ENCODE data around the gene ZNRF2.
A peak's percentile ranks its signal among the peaks of the same experiment; 100 is the strongest.

The ZNRF2 gene

GRCh38 chr7:30268586-30268985, 15.8 kb upstream of the ZNRF2 start:
- no peak for DNase-seq (ENCODE audit: low read depth in 1 of 2, low spot score in 1 of 2)
- in situ Hi-C loops (cut with HindIII; ENCODE audit: low pct_unique_long_range_greater_than_20kb, low sequenced_read_pairs): no loop called here
- no peak for TF ChIP-seq JUND (IDR thresholded peaks at IDR 0.05; ENCODE audit: low read depth)

- no peak for TF ChIP-seq JUND (IDR thresholded peaks at IDR 0.05; ENCODE audit: low read depth)
- in situ Hi-C loops (cut with HindIII; ENCODE audit: low pct_unique_long_range_greater_than_20kb, low sequenced_read_pairs): no loop called here
- peak in 1 of 2 experiments; percentile 55 for DNase-seq (ENCODE audit: low read depth in 1 of 2, low spot score in 1 of 2)
Observed at GRCh38 chr7:30269490-30269889, 14.9 kb upstream of the ZNRF2 start.

- no peak for TF ChIP-seq JUND (IDR thresholded peaks at IDR 0.05; ENCODE audit: low read depth)
- in situ Hi-C loops (cut with HindIII; ENCODE audit: low pct_unique_long_range_greater_than_20kb, low sequenced_read_pairs): no loop called here
- DNase-seq (ENCODE audit: low read depth in 1 of 2, low spot score in 1 of 2): no peak
Observed at GRCh38 chr7:30270921-30271320, 13.5 kb upstream of the ZNRF2 start.

- no peak for DNase-seq (ENCODE audit: low read depth in 1 of 2, low spot score in 1 of 2)
- in situ Hi-C loops (cut with HindIII; ENCODE audit: low pct_unique_long_range_greater_than_20kb, low sequenced_read_pairs): no loop called here
- TF ChIP-seq JUND (IDR thresholded peaks at IDR 0.05; ENCODE audit: low read depth): no peak
Observed at GRCh38 chr7:30272126-30272525, 12.3 kb upstream of the ZNRF2 start.

GRCh38 chr7:30273552-30273951, 10.8 kb upstream of the ZNRF2 start:
- TF ChIP-seq JUND (IDR thresholded peaks at IDR 0.05; ENCODE audit: low read depth): no peak
- in situ Hi-C loops (cut with HindIII; ENCODE audit: low pct_unique_long_range_greater_than_20kb, low sequenced_read_pairs): no loop called here
- no peak for DNase-seq (ENCODE audit: low read depth in 1 of 2, low spot score in 1 of 2)

GRCh38 chr7:30274641-30275040, 9.8 kb upstream of the ZNRF2 start:
- no peak for DNase-seq (ENCODE audit: low read depth in 1 of 2, low spot score in 1 of 2)
- in situ Hi-C loops (cut with HindIII; ENCODE audit: low pct_unique_long_range_greater_than_20kb, low sequenced_read_pairs): no loop called here

GRCh38 chr7:30276203-30276900, 8.0 kb upstream of the ZNRF2 start:
- peak in 1 of 2 experiments; percentile 75 for DNase-seq (ENCODE audit: low read depth in 1 of 2, low spot score in 1 of 2)
- in situ Hi-C loops (cut with HindIII; ENCODE audit: low pct_unique_long_range_greater_than_20kb, low sequenced_read_pairs): no loop called here
- TF ChIP-seq JUND (IDR thresholded peaks at IDR 0.05; ENCODE audit: low read depth): no peak

More at GRCh38 chr7:30274641-30275040, 9.8 kb upstream of the ZNRF2 start:
- no peak for TF ChIP-seq JUND (IDR thresholded peaks at IDR 0.05; ENCODE audit: low read depth)

GRCh38 chr7:30278376-30278775, 6.0 kb upstream of the ZNRF2 start:
- peak in 1 of 2 experiments; percentile 56 for DNase-seq (ENCODE audit: low read depth in 1 of 2, low spot score in 1 of 2)
- in situ Hi-C loops (cut with HindIII; ENCODE audit: low pct_unique_long_range_greater_than_20kb, low sequenced_read_pairs): no loop called here
- TF ChIP-seq JUND (IDR thresholded peaks at IDR 0.05; ENCODE audit: low read depth): no peak

GRCh38 chr7:30278849-30279652, 5.3 kb upstream of the ZNRF2 start:
- no peak for DNase-seq (ENCODE audit: low read depth in 1 of 2, low spot score in 1 of 2)
- TF ChIP-seq JUND (IDR thresholded peaks at IDR 0.05; ENCODE audit: low read depth): no peak
- in situ Hi-C loops (cut with HindIII; ENCODE audit: low pct_unique_long_range_greater_than_20kb, low sequenced_read_pairs): no loop called here

GRCh38 chr7:30279653-30279904, 4.8 kb upstream of the ZNRF2 start:
- DNase-seq (ENCODE audit: low read depth in 1 of 2, low spot score in 1 of 2): no peak
- TF ChIP-seq JUND (IDR thresholded peaks at IDR 0.05; ENCODE audit: low read depth): no peak
- in situ Hi-C loops (cut with HindIII; ENCODE audit: low pct_unique_long_range_greater_than_20kb, low sequenced_read_pairs): no loop called here

- no peak for TF ChIP-seq JUND (IDR thresholded peaks at IDR 0.05; ENCODE audit: low read depth)
- in situ Hi-C loops (cut with HindIII; ENCODE audit: low pct_unique_long_range_greater_than_20kb, low sequenced_read_pairs): no loop called here
- peak in 1 of 2 experiments; percentile 62 for DNase-seq (ENCODE audit: low read depth in 1 of 2, low spot score in 1 of 2)
Observed at GRCh38 chr7:30280631-30281030, 3.8 kb upstream of the ZNRF2 start.

- no peak for TF ChIP-seq JUND (IDR thresholded peaks at IDR 0.05; ENCODE audit: low read depth)
- in situ Hi-C loops (cut with HindIII; ENCODE audit: low pct_unique_long_range_greater_than_20kb, low sequenced_read_pairs): no loop called here
- no peak for DNase-seq (ENCODE audit: low read depth in 1 of 2, low spot score in 1 of 2)
Observed at GRCh38 chr7:30281263-30281662, 3.1 kb upstream of the ZNRF2 start.

GRCh38 chr7:30281791-30282190, 2.6 kb upstream of the ZNRF2 start:
- in situ Hi-C loops (cut with HindIII; ENCODE audit: low pct_unique_long_range_greater_than_20kb, low sequenced_read_pairs): no loop called here
- DNase-seq (ENCODE audit: low read depth in 1 of 2, low spot score in 1 of 2): no peak
- TF ChIP-seq JUND (IDR thresholded peaks at IDR 0.05; ENCODE audit: low read depth): no peak
